Stimulated activated CD4-positive, alpha-beta T cell treated with anti-CD3 and anti-CD28 coated beads, TNF-alpha, amount 100 ng/mL, for 4 hours (primary cell): ENCODE data around the gene DCPS.
A peak's percentile ranks its signal among the peaks of the same experiment; 100 is the strongest.
"Not testable (repeated sequence)": the region's sequence is repeated elsewhere in the genome, so short reads cannot be mapped to it uniquely, and the experiment has no call there.

ENCODE experiments used
- DNase-seq, 3 experiments: peaks; one replicate each; pipeline ENCODE4 v3.0.0-alpha.2; 2020; ENCODE audit warnings: low read depth in 3 of 3

Gene DCPS, protein sequence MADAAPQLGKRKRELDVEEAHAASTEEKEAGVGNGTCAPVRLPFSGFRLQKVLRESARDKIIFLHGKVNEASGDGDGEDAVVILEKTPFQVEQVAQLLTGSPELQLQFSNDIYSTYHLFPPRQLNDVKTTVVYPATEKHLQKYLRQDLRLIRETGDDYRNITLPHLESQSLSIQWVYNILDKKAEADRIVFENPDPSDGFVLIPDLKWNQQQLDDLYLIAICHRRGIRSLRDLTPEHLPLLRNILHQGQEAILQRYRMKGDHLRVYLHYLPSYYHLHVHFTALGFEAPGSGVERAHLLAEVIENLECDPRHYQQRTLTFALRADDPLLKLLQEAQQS

DNA sequence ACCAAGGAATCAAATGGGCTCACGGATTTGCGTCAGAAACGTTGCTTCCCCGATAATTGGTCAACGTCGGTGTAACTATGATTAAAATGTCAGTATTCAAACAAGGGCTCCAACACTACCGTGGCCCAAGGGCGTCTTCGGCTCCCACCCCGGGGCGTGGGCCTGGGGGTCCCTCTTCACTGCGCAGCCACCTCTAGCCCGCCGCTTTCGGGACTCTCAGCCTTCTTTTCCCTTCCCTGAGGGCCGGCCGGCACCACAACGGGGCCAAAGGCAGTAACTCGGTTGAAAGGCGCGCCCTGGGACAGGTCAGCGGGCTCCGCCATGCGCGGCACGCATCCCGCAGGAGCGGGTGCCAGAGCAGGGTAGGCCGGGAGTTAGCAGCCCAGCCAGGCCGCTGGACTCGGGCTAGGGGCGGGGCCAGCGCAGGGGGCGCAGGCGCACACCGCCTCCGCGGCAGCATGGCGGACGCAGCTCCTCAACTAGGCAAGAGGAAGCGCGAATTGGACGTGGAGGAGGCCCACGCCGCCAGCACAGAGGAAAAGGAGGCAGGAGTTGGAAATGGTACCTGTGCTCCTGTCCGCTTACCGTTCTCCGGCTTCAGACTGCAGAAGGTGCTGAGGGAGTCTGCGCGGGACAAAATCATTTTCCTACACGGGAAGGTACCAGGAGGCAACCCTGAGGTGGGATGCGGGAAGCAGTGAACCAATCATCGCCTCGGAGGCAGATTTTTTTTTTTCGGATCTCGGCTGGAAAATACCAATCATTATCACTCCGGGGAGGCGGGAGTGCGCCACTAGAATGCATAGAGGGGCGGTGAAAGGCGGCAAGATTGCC is at the start of gene DCPS:
DCPS (plus strand) TSS at position 438 of the 834 bp plus-strand sequence; CDS start at position 459, 21 bp downstream.
- DNase-seq: peak; percentile 74 to 82 (median 79)

DNA sequence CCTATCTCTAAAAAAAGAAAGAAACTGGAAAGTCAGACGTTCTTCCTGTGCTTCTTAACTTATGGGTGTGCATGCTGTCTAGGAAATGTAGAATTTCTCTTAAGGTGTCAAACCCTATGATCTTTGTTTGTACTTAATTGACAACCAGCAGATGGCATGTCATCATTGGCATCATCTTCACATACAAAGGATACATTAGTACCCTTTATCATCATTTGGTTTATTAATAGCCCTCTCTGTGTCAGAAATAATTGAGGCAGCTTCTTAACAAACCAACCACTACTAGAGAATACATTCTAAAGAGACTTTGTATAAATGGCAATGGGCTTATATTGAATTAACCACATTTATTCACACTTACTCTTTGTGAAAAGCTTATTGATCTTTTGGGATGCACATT is 49.0 kb upstream of the DCPS start:
- DNase-seq: no peak

DNA sequence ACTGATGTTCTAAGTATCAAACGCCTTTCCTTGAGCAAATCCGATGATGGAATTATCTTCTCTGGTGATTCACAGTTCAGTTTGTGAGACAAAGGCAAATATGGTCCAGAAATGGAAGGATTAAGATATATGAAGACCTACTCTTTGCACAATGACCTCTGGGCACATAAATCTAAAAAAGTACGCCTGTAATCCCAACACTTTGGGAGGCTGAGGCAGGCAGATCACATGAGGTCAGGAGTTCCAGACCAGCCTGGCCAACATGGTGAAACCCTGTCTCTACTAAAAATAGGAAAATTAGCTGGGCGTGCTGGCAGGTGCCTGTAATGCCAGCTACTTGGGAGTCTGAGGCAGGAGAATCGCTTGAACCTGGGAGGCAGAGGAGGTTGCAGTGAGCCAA is 48.4 kb upstream of the DCPS start:
- not testable (repeated sequence) for DNase-seq

DNA sequence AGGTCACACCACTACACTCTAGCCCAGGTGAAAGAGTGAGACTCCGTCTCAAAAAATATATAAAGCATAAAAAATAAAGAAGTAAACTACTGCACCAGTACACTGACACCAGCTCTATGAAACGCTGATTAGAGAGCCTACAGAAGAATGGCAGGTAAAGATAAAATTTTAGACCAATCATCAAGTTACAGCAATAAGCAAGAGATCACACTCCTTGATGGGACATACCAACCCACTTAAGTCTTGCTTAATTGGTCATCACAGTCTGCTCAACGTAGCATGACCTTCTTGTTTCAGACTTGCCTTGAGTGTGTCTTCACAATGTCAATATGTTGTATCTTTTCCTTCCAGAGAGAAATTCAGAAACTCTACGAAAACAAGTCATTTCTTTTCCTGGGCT is 47.6 kb upstream of the DCPS start:
- DNase-seq: no peak

DNA sequence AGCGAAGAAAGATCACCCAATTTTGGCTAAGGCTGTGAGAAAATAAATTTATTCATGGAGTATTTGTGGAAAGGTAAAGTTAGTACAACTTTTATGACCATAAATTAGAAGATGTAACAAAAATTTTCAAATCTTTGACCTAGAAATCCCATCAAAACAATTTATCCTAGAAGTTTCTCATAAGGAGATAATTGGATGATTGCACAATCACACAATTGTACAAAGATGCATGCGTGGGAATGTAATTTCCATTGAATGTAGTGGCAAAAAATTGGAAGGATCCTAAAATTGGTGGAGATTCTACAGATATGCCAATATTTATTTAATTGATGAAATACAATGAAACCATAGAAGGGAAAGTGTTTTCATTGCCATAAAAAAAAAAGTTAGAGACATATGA is 46.7 kb upstream of the DCPS start:
- no peak for DNase-seq

DNA sequence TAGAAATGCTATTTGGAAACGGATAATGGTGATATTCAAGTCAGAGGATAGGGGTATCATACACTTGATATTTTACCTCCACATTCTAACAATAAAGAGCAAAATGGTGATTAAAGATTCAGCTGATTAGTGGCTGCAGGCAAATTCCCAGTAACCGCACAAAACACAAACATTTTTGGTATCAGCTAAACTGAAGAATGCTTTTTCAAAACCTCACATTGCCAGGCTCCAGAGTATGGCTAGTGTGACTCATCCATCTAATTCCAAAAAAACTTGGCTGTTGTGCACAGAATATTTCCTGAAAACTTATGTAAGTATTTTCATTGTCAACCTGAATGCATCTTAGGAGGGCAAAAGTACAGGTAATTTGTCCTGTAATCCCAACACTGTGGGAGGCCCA is 46.1 kb upstream of the DCPS start:
- DNase-seq: no peak

DNA sequence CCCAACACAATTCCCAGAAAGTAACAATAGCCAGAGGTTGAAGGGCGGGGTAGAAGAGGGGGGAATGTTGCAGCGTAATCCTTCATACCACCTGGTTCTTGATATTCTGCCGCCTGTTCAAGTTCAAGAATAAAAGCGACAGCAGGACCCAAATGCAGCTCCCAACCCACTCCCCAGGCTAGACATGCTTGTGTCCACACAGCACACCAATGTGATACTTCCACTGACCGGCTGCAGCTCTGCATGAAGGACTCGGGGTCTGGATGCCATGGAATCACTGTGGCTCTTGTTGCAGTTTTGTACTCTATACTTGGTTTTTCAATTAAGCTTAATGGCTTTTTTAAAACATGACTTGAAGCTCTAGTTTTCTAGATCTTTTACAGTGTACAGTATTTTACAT is 41.6 kb upstream of the DCPS start:
- DNase-seq: no peak

DNA sequence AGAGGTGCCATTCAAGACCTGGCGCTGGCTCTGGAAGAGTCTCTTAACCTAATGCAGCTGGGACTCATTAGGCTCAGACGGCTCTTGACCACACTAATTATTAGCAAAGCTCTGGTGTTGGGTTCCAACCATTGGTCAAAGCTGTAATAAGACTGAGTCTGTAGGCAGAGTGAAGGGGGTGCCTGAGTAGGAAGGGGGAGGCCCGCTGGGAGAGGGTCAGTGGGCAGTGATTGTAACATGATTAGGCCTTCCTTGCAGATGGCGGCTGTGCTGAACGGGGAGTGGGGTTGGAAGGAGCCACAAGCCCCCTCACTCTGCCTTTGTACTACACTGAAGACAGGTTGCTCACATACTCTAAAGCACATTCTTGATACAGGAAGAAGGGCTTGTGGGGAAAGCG is 40.4 kb upstream of the DCPS start:
- DNase-seq: no peak

DNA sequence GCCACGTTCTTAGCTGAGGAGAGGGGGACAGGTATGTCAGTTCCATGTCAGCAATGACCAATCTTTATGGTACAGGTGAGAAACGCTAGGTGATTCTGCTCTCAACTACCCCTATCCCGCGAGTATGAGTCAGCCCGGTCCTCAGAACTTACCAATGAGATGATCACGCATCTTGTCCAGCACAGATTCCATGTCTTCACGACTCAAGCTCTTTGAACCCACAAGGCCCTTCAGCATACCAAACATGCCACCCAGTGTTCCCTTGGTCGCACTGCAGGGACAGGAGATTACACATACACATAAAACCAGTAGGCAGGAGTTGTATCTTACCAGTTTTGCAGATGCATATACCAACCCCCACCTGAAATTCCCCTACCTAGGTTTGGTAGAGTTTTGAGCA is 38.0 kb upstream of the DCPS start:
- no peak for DNase-seq

DNA sequence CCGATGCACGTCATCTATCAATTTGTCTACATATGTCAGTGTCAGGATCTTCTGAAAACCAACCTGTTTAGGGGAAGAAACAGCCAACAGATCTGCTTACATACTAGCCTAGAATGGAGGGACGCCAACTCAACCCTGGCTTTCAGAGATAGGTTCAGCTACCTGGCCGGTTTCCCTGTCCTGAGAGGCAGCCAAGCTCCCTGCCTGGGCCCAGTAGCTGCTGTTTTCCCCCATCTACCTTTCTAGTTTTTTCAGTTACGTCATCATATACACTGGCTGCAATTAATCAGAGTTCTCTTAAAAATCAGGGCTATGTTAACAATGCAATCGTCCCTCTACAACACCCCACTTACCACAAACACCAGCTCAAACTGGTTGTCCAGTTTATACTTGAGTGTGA is 36.2 kb upstream of the DCPS start:
- DNase-seq: no peak

DNA sequence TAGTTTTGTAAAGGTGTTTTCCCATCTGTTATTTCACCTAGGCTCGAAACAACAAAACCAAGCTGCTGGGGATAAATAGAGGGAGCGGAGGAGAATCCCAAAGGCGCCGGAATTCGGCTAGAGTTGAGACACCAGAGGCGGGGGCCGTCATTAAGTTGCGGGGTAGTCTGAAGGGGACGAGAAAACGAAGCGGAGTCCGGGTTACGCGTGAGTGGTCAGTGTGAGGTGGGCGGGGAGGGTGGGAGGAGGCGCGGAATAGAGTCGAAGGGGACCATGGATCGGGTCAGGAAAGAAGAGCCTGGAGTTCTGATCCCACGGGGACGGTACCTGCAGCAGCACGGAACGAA is 35.5 kb upstream of the DCPS start:
- no peak for DNase-seq

DNA sequence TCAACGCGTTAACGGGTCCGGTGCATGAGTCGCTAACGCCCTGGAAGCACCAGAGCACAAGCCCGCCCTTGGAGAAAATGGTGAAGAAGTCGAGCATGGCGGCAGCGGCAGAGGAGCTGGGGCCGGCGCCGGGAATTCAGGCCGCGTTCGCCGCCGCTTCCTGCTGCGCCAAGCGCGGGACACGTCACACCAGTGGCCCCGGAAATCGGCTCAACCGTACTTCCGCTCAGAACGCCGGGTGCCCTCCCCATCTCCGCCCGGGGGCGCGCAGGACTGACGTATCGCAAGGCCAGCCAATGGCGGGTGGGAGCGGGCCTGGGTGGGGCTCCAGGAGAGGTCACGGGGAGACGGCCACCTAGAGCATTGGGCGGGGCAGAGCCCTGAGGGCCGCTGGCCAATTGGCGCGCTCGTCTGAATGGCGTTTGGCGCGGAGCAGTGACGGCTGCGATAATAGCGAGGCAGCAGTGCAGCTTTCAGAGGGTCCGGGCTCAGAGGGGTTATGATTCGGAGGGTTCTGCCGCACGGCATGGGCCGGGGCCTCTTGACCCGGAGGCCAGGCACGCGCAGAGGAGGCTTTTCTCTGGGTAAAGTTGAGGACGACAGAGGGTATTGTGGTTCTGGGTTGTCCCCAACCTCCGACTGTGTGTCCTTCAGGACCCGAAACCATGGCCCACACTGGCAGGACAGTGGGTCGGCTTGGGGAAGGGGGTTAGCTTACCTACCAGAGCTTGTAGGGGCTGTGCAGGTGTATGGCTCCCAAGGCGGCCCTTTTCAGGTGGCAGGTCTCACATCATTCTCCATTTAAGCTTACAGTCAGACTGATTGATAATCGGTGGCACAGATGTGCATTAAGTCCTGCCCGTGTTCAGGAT is 34.9 kb upstream of the DCPS start, which contains the start of the genes FOXRED1 and SRPRA:
FOXRED1 (plus strand) TSS at position 447 of the 872 bp plus-strand sequence; CDS start at position 500, 53 bp downstream.
SRPRA (minus strand) TSS at position 188 of the 872 bp plus-strand sequence; CDS start at position 97, 91 bp downstream.
- peak; percentile 99 to 100 (median 99) for DNase-seq

DNA sequence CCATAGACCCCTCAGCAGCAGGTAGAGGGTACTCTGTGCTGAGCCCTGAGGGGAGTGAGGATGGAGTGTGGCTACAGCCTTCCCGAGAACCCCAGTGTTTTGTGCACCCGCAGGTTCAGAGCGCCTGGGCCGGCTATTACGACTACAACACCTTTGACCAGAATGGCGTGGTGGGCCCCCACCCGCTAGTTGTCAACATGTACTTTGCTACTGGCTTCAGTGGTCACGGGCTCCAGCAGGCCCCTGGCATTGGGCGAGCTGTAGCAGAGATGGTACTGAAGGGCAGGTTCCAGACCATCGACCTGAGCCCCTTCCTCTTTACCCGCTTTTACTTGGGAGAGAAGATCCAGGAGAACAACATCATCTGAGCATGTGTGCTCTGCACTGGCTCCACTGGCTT is 26.5 kb upstream of the DCPS start:
- no peak for DNase-seq

DNA sequence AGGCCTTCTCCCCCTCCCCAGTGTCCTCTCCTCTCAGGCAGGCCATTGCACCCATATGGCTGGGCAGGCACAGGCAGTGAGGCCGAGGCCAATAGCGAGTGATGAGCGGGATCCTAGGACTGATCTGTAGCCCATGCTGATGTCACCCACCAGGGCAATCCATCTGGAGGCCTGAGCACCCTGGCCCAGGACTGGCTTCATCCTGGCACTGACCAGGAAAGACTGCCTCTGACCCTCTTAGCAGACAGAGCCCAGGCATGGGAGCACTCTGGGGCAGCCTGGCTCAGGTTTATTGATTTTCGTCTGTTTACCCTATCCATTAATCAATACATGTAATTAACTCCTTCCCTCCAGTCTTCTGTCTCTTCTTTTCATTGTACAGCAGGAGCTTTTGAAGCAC is 26.1 kb upstream of the DCPS start:
- no peak for DNase-seq

DNA sequence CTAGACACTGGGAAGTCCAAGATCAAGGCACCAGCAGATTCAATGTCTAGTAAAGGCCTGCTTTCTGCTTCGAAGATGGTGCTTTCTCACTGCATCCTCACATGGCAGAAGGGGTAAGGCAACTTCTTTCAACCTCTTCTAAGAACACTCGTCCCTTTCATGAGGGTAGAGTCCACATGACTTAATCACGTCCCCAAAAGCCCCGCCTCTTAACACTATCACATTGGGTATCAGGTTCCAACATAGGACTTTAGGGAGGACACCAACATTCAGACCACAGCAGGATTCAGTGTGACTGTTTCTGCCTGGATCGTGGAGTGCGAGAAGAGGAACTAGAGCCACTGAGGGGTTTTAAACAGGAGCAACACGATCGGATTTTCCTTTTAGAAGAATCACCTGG is 24.7 kb upstream of the DCPS start:
- DNase-seq: no peak

DNA sequence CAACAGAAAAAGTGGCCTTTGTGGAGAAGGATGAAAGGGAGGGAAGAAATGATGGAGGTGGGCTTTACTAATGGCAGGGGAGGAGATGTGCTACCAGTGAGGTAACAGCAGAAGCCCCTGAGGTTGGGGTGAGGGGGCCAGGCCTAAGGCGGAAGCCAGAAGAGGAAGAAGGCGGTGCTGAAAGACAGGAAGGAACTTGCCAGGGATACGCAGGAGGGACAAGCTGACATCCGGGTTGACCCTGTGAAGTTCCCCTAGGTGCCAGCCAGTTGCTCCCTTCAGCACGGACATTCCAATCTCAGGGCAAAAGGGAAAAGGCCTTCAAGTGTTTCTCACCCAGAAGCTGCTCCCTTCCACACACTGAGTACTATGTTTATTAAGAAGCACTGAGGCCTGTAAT is 23.3 kb upstream of the DCPS start:
- no peak for DNase-seq

DNA sequence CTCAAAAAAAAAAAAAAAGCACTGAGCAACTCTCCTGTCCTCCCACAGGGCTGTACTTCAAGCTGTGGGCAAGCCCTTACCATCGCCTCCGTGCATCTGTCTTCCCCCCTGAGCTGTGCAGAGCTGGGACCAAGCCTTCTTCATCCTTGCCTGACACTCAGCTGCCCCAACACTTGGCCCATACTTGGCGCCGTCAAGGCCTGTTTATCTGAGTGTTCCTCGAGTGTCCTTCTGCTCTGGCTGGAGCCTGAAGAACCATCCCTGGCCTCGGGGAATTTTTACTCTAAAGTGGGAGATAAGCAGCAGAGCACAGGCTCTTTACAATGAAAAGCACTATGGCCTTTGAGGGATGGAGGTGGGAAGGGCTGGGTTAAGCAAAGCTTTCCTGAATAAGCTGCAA is 22.6 kb upstream of the DCPS start:
- DNase-seq: no peak

DNA sequence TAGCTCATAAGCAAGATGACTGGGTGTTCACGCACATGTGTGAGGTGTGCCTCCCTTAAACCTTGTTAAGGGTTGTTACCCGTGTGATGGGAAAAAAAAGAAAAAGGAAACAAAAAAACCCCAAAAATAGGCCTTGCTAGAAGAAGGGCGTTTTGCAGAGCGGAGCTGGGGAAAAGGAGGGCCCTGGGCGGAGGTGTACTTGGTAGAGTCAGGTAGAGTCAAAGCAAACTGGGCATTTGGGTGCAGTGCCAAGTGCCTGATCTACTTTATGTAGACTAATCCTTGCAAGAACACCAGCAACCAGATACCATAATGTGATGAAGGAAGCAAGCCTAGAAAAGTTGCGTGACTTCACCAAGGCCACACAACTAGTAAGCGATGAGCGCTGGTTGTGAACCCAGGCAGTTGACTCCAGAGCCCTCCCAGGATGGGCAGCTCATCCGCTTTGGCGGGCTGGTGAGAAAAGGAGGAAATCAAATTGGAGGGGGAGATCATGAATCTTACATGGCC is 22.1 kb upstream of the DCPS start:
- no peak for DNase-seq

DNA sequence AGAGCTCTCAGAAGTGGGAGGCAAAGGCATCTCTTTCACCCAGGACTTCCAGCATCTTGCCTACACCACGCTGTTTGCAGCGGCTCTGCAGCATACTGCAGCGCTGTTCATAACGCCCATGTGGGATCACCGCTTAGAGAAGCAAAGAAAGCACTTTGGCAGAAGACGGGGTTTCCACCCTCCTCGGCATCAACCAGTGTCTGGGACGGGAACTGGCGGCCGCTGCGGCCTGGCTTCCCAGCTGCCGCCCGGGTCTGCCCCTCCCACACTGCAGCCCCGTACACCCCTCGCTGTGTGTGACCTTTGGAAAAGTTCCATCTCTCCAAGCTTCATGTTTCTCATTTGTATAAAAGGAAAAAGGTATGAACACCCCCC is 21.5 kb upstream of the DCPS start:
- peak in 1 of 3 experiments; percentile 15 for DNase-seq

DNA sequence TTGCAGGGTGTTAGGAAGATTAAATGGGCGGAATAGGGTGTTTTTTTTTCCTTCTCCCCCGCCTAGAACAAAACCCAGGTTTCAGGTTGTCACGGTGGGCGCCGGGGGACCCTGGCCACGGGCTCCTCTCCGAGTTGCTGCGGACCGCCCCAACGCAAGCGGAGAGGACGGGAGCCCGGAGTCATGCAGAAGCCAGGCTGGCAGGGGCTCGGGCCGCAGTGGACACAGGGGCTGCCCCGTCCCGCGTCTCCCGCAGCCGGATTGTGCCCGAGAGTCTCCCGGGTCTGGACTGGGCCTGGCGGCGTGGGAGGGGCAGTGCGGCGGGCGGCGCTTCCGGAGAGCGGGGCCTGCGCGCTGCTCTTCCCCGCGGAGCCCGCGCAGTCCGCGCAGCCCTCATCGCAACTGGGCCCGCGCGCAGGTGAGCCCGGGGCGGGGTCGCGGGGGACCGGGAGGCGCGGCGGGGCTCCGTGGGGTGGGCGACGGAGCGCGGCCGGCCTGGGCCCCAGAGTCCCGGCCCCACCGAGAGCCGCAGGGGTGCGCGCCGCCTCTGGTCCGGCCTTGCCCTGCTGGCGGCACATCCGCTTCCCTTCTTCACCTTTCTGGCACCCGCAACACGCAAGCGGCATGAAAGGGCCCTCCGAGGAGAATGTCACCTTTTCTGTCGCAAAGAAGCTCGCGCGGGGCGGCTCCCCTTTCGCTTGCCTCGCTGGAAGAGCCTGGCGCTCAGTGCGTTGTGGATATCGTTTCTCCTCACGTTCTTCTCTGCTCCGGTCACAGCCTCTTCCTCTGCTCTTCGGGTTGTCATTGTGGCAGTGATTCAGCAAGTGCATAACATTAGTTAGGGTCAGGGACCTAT is 20.9 kb upstream of the DCPS start, which contains the start of gene TIRAP:
TIRAP (plus strand) TSS at position 358 of the 856 bp plus-strand sequence. CDS start 7,802 bp downstream, outside the sequence.
- peak in 2 of 3 experiments; percentile 16 to 47 for DNase-seq

DNA sequence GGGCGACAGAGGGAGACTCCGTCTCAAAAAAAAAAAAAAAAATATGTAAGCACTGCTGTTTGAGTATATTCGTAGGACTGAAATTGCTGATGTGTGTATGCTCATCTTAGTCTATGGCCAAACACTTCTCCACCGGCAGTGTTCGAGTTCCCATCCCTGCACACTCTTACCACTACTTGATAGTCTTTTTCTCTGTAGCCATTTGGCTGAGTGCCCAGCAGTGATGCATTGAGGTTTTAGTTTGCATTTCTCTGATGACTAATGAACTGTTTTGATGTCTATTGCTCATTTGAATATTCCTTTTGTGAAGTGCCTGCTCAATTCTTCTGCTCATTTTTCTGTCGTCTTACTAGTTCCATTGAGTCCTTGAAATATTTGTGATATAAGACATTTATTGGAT is 19.0 kb upstream of the DCPS start:
- DNase-seq: peak; percentile 57 to 78 (median 71)
